Smooth muscle cell (in vitro differentiated cells): Measurements from ENCODE around the gene LGALS1. TPM values are rescaled to one million over a fixed set of nuclear protein-coding genes. Genes with fewer than 3 reads are reported as not detected.
A peak's percentile ranks its signal among the peaks of the same experiment; 100 is the strongest.

Experiments used
- DNase-seq: peaks from one replicate; lab custom pipeline; 2025; ENCODE audit not compliant: unreplicated experiment; lab: John Stamatoyannopoulos, UW
- H2AFZ ChIP-seq: fragments of 200-600 bp; sonication (generic); 2 replicates; pipeline ENCODE4 v1.6.0; 2016; ENCODE audit warnings: antibody characterized with exemption, low read depth, mild to moderate bottlenecking
- H3F3A ChIP-seq: fragments of 200-600 bp; sonication (generic); 2 replicates; pipeline ENCODE4 v1.6.0; 2017; ENCODE audit warnings: antibody characterized with exemption, low read depth
- H3K27ac ChIP-seq: fragments of 200-600 bp; sonication (generic); 2 replicates; pipeline ENCODE4 v1.5.1; 2016; ENCODE audit warnings: low read depth, mild to moderate bottlenecking
- H3K27me3 ChIP-seq: fragments of 200-600 bp; sonication (generic); 2 replicates; pipeline ENCODE4 v1.6.1; 2016; ENCODE audit warnings: low read depth, mild to moderate bottlenecking
- H3K36me3 ChIP-seq: fragments of 200-600 bp; sonication (generic); 2 replicates; pipeline ENCODE4 v1.5.1; 2016; ENCODE audit warnings: low read depth
- H3K4me1 ChIP-seq: fragments of 200-600 bp; sonication (generic); 2 replicates; pipeline ENCODE4 v1.5.1; 2016; ENCODE audit warnings: low read depth
- H3K4me2 ChIP-seq: fragments of 200-600 bp; sonication (generic); 2 replicates; pipeline ENCODE4 v1.6.0; 2016; ENCODE audit warnings: mild to moderate bottlenecking
- H3K4me3 ChIP-seq: fragments of 200-600 bp; sonication (generic); 2 replicates; pipeline ENCODE4 v1.5.1; 2016; ENCODE audit warnings: mild to moderate bottlenecking
- H3K79me2 ChIP-seq: fragments of 200-600 bp; sonication (generic); 2 replicates; pipeline ENCODE4 v1.6.0; 2016; ENCODE audit warnings: low read depth, mild to moderate bottlenecking
- H3K9ac ChIP-seq: fragments of 200-600 bp; sonication (generic); 2 replicates; pipeline ENCODE4 v1.6.0; 2016; ENCODE audit warnings: low read depth
- H3K9me3 ChIP-seq: fragments of 200-600 bp; sonication (generic); replicated peaks from 2 replicates; pipeline ENCODE4 v1.5.1; 2016; ENCODE audit warnings: low read depth
- H4K20me1 ChIP-seq: fragments of 200-600 bp; sonication (generic); 2 replicates; pipeline ENCODE4 v1.6.0; 2016; ENCODE audit warnings: low read depth
- CTCF ChIP-seq: fragments of 200-600 bp; sonication (generic); IDR thresholded peaks from 2 replicates; pipeline ENCODE4 v1.5.1; 2017; ENCODE audit warnings: borderline replicate concordance, mild to moderate bottlenecking, antibody characterized with exemption; ENCODE audit not compliant: insufficient read depth, poor library complexity, severe bottlenecking
- WGBS: methylation state at CpG from one replicate; pipeline ENCODE4 v1.1.7; 2016; ENCODE audit warnings: low lambda C conversion rate; 5-methylcytosine and 5-hydroxymethylcytosine counted together
- polyA plus RNA-seq: library from polyadenylated mRNA; unstranded; fragments of >200 nt; fragmentation: Nextera tagmentation; extraction: Ambion mirVana; gene quantifications from 2 replicates; pipeline ENCODE4 v1.2.1, GENCODE V29; 2016
- total RNA-seq: library from RNA; depleted of rRNA; stranded (reverse); fragments of >200 nt; gene quantifications from 2 replicates; pipeline ENCODE4 v1.2.3, GENCODE V29; 2014

Gene LGALS1
- total and polyA plus RNA-seq, 2 experiments from 2014 or later: 5,079 to 5,332 TPM

- Histone ChIP-seq H2AFZ (no peak overlapping the region), H3K9ac (peak overlapping the region; percentile 49)
These were observed 43.0 kb upstream of the LGALS1 start for GRCh38 chr22:37632174-37633088.

GRCh38 chr22:37633089-37633624, 42.3 kb upstream of the LGALS1 start:
- peak overlapping the region; percentile 49 for H3K9ac ChIP-seq

More at GRCh38 chr22:37632174-37633088, 43.0 kb upstream of the LGALS1 start:
- no peak overlapping the region for H3K4me3 ChIP-seq
- H3K36me3 ChIP-seq: no peaks in the 10 kb centered on the region
- peaks cover 18% of the 10 kb centered on the region for H3K4me1 ChIP-seq
- no peaks in the 10 kb centered on the region for H3K79me2 ChIP-seq
- DNase-seq: no peak
- 93% methylated on average over 13 of the region's 14 CpGs for WGBS
- H3K9me3 ChIP-seq: no peaks in the 10 kb centered on the region
- H3K4me2 ChIP-seq: peak overlapping the region; percentile 77
- TF ChIP-seq CTCF: no peak
- H3K27ac ChIP-seq: peak overlapping the region; percentile 83
- H3K27me3 ChIP-seq: no peaks in the 10 kb centered on the region
- peaks cover 5% of the 10 kb centered on the region for H3F3A ChIP-seq
- no peaks in the 10 kb centered on the region for H4K20me1 ChIP-seq

GRCh38 chr22:37633625-37634416, 41.6 kb upstream of the LGALS1 start:
- H3K4me2 ChIP-seq: peak overlapping the region; percentile 77
- H3K36me3 ChIP-seq: no peaks in the 10 kb centered on the region
- H3K27ac ChIP-seq: peak overlapping the region; percentile 83
- no peaks in the 10 kb centered on the region for H3K79me2 ChIP-seq
- H4K20me1 ChIP-seq: no peaks in the 10 kb centered on the region
- peak; percentile 92 for DNase-seq
- H3K9ac ChIP-seq: peak overlapping the region; percentile 34
- H3K4me3 ChIP-seq: no peak overlapping the region
- no peaks in the 10 kb centered on the region for H3K9me3 ChIP-seq
- H3K27me3 ChIP-seq: no peaks in the 10 kb centered on the region
- no peak overlapping the region for H2AFZ ChIP-seq
- no peak for TF ChIP-seq CTCF
- peaks cover 25% of the 10 kb centered on the region for H3K4me1 ChIP-seq
- H3F3A ChIP-seq: peaks cover 12% of the 10 kb centered on the region
- WGBS: 9% methylated on average over 18 of the region's 24 CpGs

More at GRCh38 chr22:37633089-37633624, 42.3 kb upstream of the LGALS1 start:
- Histone ChIP-seq H2AFZ (no peak overlapping the region), H3K4me1 (peaks cover 19% of the 10 kb centered on the region), H3F3A (peaks cover 6% of the 10 kb centered on the region), H3K9me3 (no peaks in the 10 kb centered on the region), H3K4me2 (peak overlapping the region; percentile 77), H3K79me2 (no peaks in the 10 kb centered on the region), H4K20me1 (no peaks in the 10 kb centered on the region), H3K27ac (peak overlapping the region; percentile 83), H3K36me3 (no peaks in the 10 kb centered on the region), H3K4me3 (no peak overlapping the region), H3K27me3 (no peaks in the 10 kb centered on the region)
- no peak for DNase-seq
- WGBS: 42% methylated on average over 11 of the region's 11 CpGs
- TF ChIP-seq CTCF: no peak
